Effector memory CD8-positive, alpha-beta T cell (primary cell): ENCODE data around the gene GATM.
A peak's percentile ranks its signal among the peaks of the same experiment; 100 is the strongest.
"Not testable (repeated sequence)": the region's sequence is repeated elsewhere in the genome, so short reads cannot be mapped to it uniquely, and the experiment has no call there.

Source experiments
- ATAC-seq: fragments of 150-1000 bp; cut with Tn5 transposase; replicated peaks from 2 replicates; pipeline ENCODE4 v1.10.0; 2021; ENCODE audit warnings: mild to moderate bottlenecking, moderate library complexity
- DNase-seq, 3 experiments: peaks; one replicate each; pipeline ENCODE4 v3.0.0; 2021
- H3K27ac Mint-ChIP-seq, 2 donors: one replicate each; pipeline ENCODE4 v1.8.0; 2022; ENCODE audit warnings: mild to moderate bottlenecking in 2 of 2, mixed read lengths in 2 of 2, moderate library complexity in 2 of 2
- H3K27me3 Mint-ChIP-seq, 2 donors: one replicate each; pipeline ENCODE4 v1.8.0; 2022; ENCODE audit warnings: mixed read lengths in 2 of 2
- H3K36me3 Mint-ChIP-seq: one replicate; pipeline ENCODE4 v1.8.0; 2022; ENCODE audit warnings: mild to moderate bottlenecking, moderate library complexity, mixed read lengths; ENCODE audit not compliant: insufficient read depth
- H3K4me1 Mint-ChIP-seq, 2 donors: one replicate each; pipeline ENCODE4 v1.8.0; 2022; ENCODE audit warnings: low read depth in 2 of 2, mixed read lengths in 2 of 2
- H3K4me3 Mint-ChIP-seq, 2 donors: one replicate each; pipeline ENCODE4 v1.8.0; 2022; ENCODE audit warnings: mild to moderate bottlenecking in 2 of 2, mixed read lengths in 2 of 2, moderate library complexity in 2 of 2
- H3K9me3 Mint-ChIP-seq, 2 donors: one replicate each; pipeline ENCODE4 v1.8.0; 2022; ENCODE audit warnings: mixed read lengths in 2 of 2

Gene GATM

DNA sequence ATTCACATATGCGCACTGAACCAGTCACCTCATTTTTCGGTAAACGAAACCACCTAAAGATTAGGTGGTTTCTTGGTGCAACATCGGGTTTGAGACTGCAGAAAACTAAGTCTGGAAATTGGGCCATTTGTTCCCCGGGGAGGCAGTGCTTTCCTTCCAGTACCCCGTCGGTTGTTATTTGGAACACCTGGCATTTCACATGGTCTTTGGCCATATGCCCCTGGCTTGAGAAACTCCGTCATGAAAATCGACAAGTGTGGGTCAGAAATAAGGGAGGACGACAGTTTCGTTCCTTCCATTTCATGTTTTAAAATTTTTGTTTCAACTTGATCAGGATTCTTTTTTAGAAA, 544 bp upstream of the GATM start:
- Mint-ChIP-seq H3K27me3 (peaks cover 63 to 75% of the 10 kb centered on the region in 2 donors), H3K4me1 (peaks cover 9 to 21% of the 10 kb centered on the region in 2 donors), H3K36me3 (peaks cover 7% of the 10 kb centered on the region), H3K4me3 (peak overlapping the region; percentile 74 to 76), H3K9me3 (no peaks in the 10 kb centered on the region), H3K27ac (no peak overlapping the region)
- ATAC-seq (no peak), DNase-seq (no peak)

GRCh38 chr15:45377609-45378148, 665 bp downstream of the GATM start:
- peaks cover 7% of the 10 kb centered on the region for H3K36me3 Mint-ChIP-seq
- peaks cover 9 to 21% of the 10 kb centered on the region in 2 donors for H3K4me1 Mint-ChIP-seq
- H3K27ac Mint-ChIP-seq: peak overlapping the region in 1 of 2 donors; percentile 12
- H3K9me3 Mint-ChIP-seq: no peaks in the 10 kb centered on the region
- DNase-seq (no peak), ATAC-seq (no peak)
- H3K27me3 Mint-ChIP-seq: peaks cover 71 to 77% of the 10 kb centered on the region in 2 donors
- peak overlapping the region; percentile 74 to 76 for H3K4me3 Mint-ChIP-seq

- DNase-seq (no peak), ATAC-seq (no peak)
- no peaks in the 10 kb centered on the region for H3K9me3 Mint-ChIP-seq
- peaks cover 7% of the 10 kb centered on the region for H3K36me3 Mint-ChIP-seq
- H3K4me3 Mint-ChIP-seq: peak overlapping the region; percentile 74 to 76
- peaks cover 77% of the 10 kb centered on the region in 2 donors for H3K27me3 Mint-ChIP-seq
- peaks cover 9 to 21% of the 10 kb centered on the region in 2 donors for H3K4me1 Mint-ChIP-seq
- H3K27ac Mint-ChIP-seq: no peak overlapping the region
These were observed 1.3 kb downstream of the GATM start for GRCh38 chr15:45376967-45377608.

DNA sequence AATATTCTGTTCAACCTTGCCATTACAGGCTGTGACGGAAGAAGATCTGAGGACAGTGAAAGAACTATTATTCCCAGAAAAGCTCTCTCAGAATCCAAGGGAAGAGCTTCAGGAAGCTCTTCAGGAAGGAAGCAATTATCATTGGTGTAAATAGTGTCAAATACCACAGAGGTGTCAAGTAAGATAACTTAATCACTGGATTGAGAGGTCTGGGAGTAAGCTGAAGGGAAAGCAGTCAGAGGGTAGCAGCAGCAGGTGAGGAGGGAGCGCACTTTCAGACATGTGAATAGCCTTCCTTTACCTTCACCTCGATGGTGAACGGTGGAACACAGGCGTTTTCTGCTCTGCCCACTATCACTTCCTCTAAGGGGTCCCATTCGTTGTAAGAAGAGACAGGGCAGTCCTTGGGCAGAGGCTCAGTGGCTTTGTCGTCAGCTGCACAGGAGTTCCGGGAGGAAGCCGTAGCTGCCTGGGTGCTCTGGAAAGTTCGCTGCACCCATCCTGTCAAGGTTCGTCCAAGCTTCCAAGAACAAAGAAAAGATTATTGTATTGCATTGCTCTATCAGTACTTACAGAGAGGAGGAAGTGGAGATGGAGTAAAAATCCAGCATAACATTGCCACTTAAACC, 1.9 kb downstream of the GATM start:
- Mint-ChIP-seq H3K27ac (no peak overlapping the region), H3K36me3 (peaks cover 7% of the 10 kb centered on the region), H3K9me3 (no peaks in the 10 kb centered on the region), H3K4me1 (peaks cover 9 to 21% of the 10 kb centered on the region in 2 donors), H3K4me3 (peak overlapping the region in 1 of 2 donors; percentile 43), H3K27me3 (peaks cover 72 to 81% of the 10 kb centered on the region in 2 donors)
- no peak for ATAC-seq
- DNase-seq: no peak

DNA sequence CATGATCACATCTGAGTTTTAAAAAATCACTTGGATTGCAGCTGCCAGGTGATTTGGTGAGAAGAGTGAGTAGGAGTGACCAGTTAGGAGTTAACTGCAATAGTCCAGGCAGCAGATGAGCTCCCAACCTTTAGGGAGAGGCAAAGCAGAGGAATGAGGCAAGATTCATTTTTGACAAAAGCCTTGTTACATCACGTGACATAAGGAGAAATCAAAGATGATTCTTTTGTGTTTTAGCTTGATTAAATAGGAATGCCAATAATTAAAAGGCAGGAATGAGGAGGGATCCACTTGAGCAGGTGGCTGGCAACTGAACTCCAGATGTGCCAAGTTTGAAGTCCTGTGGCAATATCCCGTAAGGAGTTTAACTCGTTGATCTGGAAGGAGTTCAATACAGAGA, 2.5 kb downstream of the GATM start:
- Mint-ChIP-seq H3K4me1 (peaks cover 9 to 21% of the 10 kb centered on the region in 2 donors), H3K27me3 (peaks cover 69 to 76% of the 10 kb centered on the region in 2 donors), H3K9me3 (no peaks in the 10 kb centered on the region), H3K4me3 (peak overlapping the region in 1 of 2 donors; percentile 43), H3K36me3 (peaks cover 7% of the 10 kb centered on the region), H3K27ac (no peak overlapping the region)
- DNase-seq: no peak
- no peak for ATAC-seq

- peaks cover 56 to 68% of the 10 kb centered on the region in 2 donors for H3K27me3 Mint-ChIP-seq
- no peaks in the 10 kb centered on the region for H3K9me3 Mint-ChIP-seq
- no peak overlapping the region for H3K27ac Mint-ChIP-seq
- DNase-seq: no peak
- ATAC-seq: no peak
- H3K36me3 Mint-ChIP-seq: peaks cover 7% of the 10 kb centered on the region
- H3K4me1 Mint-ChIP-seq: peaks cover 9 to 21% of the 10 kb centered on the region in 2 donors
- no peak overlapping the region for H3K4me3 Mint-ChIP-seq
These were observed 4.4 kb downstream of the GATM start for GRCh38 chr15:45373976-45374375.

DNA sequence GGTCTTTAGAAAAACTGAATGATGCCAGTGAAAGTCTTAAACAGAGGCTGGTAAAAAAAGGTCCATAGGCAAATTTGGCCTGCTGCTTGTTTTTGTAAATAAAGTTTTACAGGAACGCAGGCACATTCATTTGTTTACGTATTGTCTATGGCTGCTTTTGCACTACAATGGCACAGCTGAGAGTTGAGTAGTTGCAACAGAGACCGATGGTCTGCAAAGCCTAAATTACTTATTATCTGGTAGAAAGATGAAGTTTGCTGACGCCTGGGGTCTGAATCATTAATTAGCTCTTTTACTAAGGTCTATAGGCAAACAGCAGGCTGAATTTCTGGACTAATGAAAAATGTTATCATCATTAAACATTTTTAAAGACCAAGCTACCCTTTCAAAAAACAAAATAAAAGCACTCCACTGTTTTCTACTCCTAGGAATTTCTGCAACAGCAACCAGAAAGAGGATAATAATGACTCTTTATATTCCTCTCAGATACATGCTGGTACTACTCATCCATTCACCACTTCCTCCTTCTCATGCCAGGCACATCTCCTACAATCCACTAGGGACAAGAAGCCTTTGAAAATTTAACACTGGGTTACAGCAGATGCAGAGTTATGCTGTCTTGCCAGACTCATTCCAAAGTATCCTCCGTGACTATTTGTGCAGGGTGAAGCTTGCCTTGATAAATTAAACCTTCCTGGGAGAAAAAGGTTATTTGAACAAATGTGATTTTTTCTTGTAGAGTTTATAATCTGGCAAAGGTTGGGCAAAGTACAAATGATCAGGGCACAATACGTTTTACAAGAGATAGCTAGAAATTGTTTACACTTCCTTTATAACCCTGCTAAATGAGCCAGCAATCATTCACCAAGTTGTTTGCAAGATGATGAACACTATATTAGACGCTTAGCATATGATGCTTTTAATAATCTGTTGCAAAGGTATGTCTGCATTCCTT, 6.0 kb downstream of the GATM start:
- no peaks in the 10 kb centered on the region for H3K9me3 Mint-ChIP-seq
- H3K27me3 Mint-ChIP-seq: peaks cover 47 to 55% of the 10 kb centered on the region in 2 donors
- peaks cover 3 to 14% of the 10 kb centered on the region in 2 donors for H3K4me1 Mint-ChIP-seq
- H3K27ac Mint-ChIP-seq: no peak overlapping the region
- no peak for DNase-seq
- ATAC-seq: no peak
- peaks cover 4% of the 10 kb centered on the region for H3K36me3 Mint-ChIP-seq
- no peak overlapping the region for H3K4me3 Mint-ChIP-seq

DNA sequence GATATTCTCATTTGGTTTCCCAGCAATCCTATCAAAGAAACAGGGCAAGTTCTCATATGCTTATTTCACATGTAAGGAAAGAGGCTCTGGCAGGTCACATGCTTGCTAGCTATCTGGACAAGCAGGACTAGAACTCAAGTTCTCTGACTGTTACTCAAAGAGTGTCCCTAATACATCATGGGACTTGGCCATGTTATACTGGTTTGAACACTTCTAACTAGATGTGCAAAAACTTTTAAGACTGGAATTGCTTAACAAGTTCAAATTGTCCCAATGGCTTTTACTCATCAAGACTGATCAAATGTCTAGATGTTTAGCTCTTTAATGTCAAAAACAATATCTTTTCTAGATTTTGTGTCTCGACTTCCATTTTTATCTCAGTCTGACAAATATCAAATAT, 6.8 kb downstream of the GATM start:
- Mint-ChIP-seq H3K9me3 (no peaks in the 10 kb centered on the region), H3K27me3 (peaks cover 39 to 47% of the 10 kb centered on the region in 2 donors), H3K4me3 (no peak overlapping the region), H3K4me1 (peaks cover 0 to 8% of the 10 kb centered on the region in 2 donors), H3K27ac (no peak overlapping the region), H3K36me3 (peaks cover under 1% of the 10 kb centered on the region)
- ATAC-seq (no peak), DNase-seq (no peak)

GRCh38 chr15:45370042-45370441, 8.3 kb downstream of the GATM start:
- not testable (repeated sequence) for H3K27ac Mint-ChIP-seq, H3K36me3 Mint-ChIP-seq, H3K4me1 Mint-ChIP-seq, H3K4me3 Mint-ChIP-seq, H3K9me3 Mint-ChIP-seq, ATAC-seq, DNase-seq
- H3K27me3 Mint-ChIP-seq: peaks cover 24 to 41% of the 10 kb centered on the region in 2 donors

- not testable (repeated sequence) for H3K9me3 Mint-ChIP-seq, ATAC-seq, H3K27ac Mint-ChIP-seq, H3K4me1 Mint-ChIP-seq, H3K36me3 Mint-ChIP-seq, DNase-seq, H3K4me3 Mint-ChIP-seq
- H3K27me3 Mint-ChIP-seq: peaks cover 14 to 21% of the 10 kb centered on the region in 2 donors
These were observed 11.1 kb downstream of the GATM start for GRCh38 chr15:45367222-45367621.

DNA sequence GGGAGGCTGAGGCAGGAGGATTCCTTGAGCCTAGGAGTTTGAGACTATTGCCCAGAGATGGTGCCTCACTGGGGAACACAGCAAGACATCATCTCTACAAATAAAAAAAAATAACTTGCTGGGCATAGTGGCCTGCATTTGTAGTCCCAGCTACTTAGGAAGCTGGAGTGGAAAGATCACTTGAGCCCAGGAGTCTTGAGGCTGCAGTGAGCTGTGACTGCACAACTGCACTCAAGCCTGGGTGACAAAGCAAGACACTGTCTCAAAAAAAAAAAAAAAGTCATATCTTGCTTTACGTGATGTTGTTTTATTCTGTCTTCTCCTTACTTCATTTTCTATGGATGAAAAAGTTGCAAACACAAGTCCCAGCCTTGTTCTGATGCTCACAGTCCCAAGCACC, 14.1 kb downstream of the GATM start:
- Mint-ChIP-seq H3K4me1 (no peaks in the 10 kb centered on the region), H3K27me3 (peaks cover 6 to 11% of the 10 kb centered on the region in 2 donors), H3K27ac (no peak overlapping the region), H3K36me3 (no peaks in the 10 kb centered on the region), H3K4me3 (no peak overlapping the region), H3K9me3 (no peaks in the 10 kb centered on the region)
- no peak for ATAC-seq
- no peak for DNase-seq

DNA sequence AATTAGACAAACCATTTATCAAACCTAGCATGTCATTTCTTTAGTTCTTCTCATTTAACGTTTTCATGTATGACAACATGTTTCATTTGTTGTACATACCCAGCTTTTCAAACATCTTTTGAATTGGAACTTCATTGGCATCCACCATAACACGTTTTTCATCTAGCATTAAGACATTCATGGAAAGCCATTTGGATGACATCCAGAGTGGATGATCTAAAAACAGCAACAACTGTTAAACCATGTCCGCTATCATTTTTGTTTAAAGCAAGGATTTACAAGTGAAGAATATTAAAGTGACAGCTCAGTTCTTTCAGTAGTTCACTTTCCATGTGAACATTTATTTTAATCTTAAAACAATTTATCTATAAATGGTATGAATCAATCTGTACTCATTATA, 14.5 kb downstream of the GATM start:
- Mint-ChIP-seq H3K27me3 (peaks cover 6 to 9% of the 10 kb centered on the region in 2 donors), H3K4me3 (no peak overlapping the region), H3K9me3 (no peaks in the 10 kb centered on the region), H3K36me3 (no peaks in the 10 kb centered on the region), H3K27ac (no peak overlapping the region), H3K4me1 (no peaks in the 10 kb centered on the region)
- no peak for ATAC-seq
- DNase-seq: no peak

DNA sequence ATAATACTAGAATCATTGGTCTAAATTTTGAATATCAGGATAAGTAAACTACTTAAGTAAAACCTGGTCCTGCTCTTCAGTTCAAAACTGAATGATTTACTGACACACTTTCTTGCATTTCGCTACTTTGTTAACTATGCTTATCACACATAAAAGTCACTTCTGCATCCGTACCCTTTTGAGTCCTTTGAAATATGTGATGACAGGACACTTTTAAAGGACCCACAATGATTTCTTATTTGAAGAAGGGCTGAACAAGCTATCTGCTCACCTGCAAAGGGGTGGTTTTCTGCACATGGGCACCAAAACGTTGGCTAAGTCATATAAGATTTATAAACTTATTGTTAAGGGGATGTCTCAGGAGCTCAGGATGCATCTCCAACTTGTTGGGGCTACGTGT, 15.0 kb downstream of the GATM start:
- peaks cover 4 to 9% of the 10 kb centered on the region in 2 donors for H3K27me3 Mint-ChIP-seq
- DNase-seq (no peak), ATAC-seq (no peak)
- no peaks in the 10 kb centered on the region for H3K36me3 Mint-ChIP-seq
- no peak overlapping the region for H3K27ac Mint-ChIP-seq
- no peaks in the 10 kb centered on the region for H3K9me3 Mint-ChIP-seq
- no peaks in the 10 kb centered on the region for H3K4me1 Mint-ChIP-seq
- H3K4me3 Mint-ChIP-seq: no peak overlapping the region
